Measurements from ENCODE around the gene PRSS57.
A peak's percentile ranks its signal among the peaks of the same experiment; 100 is the strongest.
"Not testable (repeated sequence)": the region's sequence is repeated elsewhere in the genome, so short reads cannot be mapped to it uniquely, and the experiment has no call there.

PRSS57 gene

GRCh38 chr19:666985-667573, 28.2 kb downstream of the PRSS57 start:
- not testable (repeated sequence) for DNase-seq

- peak; percentile 84 to 87 for DNase-seq
Observed at GRCh38 chr19:664913-665443, 30.3 kb downstream of the PRSS57 start.

GRCh38 chr19:663682-664117, 31.6 kb downstream of the PRSS57 start:
- DNase-seq, result no peak

GRCh38 chr19:662962-663681, 32.1 kb downstream of the PRSS57 start, which contains the start of gene RNF126:
TSS of gene RNF126 (minus strand) at chr19:663214. CDS start at chr19:663121, 93 bp downstream.
- DNase-seq, result peak; percentile 93 to 95

- peak; percentile 61 to 74 for DNase-seq
Observed at GRCh38 chr19:662207-662961, 32.9 kb downstream of the PRSS57 start.

- peak; percentile 74 to 75 for DNase-seq
Observed at GRCh38 chr19:661427-662196, 33.6 kb downstream of the PRSS57 start.

- DNase-seq, result no peak
Observed at GRCh38 chr19:660793-661426, 34.3 kb downstream of the PRSS57 start.

GRCh38 chr19:658916-659839, 36.1 kb downstream of the PRSS57 start:
- DNase-seq, result peak; percentile 67 to 79

GRCh38 chr19:658059-658839, 37.0 kb downstream of the PRSS57 start:
- DNase-seq, result no peak

GRCh38 chr19:657611-658010, 37.6 kb downstream of the PRSS57 start:
- no peak for DNase-seq

- DNase-seq, result no peak
Observed at GRCh38 chr19:656751-657559, 38.3 kb downstream of the PRSS57 start.

GRCh38 chr19:655691-656090, 39.6 kb downstream of the PRSS57 start:
- no peak for DNase-seq

- DNase-seq, result no peak
Observed at GRCh38 chr19:653425-653824, 41.8 kb downstream of the PRSS57 start.

GRCh38 chr19:652467-653389, 42.5 kb downstream of the PRSS57 start:
- DNase-seq, result no peak

- DNase-seq, result no peak
Observed at GRCh38 chr19:651991-652390, 43.3 kb downstream of the PRSS57 start.

GRCh38 chr19:651114-651818, 44.0 kb downstream of the PRSS57 start:
- DNase-seq, result no peak

GRCh38 chr19:650121-650520, 45.1 kb downstream of the PRSS57 start:
- no peak for DNase-seq
